Vagina (tissue), 2 donors: ENCODE data around the gene ZBTB5. TPM values are rescaled to one million over a fixed set of nuclear protein-coding genes. Genes with fewer than 3 reads are reported as not detected.

Source experiments
- DNase-seq, 2 donors: peaks; one replicate each; pipeline ENCODE4 v3.0.0-alpha.2; 2017; ENCODE audit errors: extremely low spot score in 2 of 2
- H3K27ac ChIP-seq: fragments of 200-600 bp; sonication (generic); one replicate; pipeline ENCODE4 v1.5.1; 2019
- H3K27me3 ChIP-seq: fragments of 200-600 bp; sonication (generic); one replicate; pipeline ENCODE4 v1.5.1; 2019
- H3K36me3 ChIP-seq, 2 donors: fragments of 200-600 bp; sonication (generic); one replicate each; pipeline ENCODE4 v1.5.1; 2017 to 2019
- H3K4me1 ChIP-seq: fragments of 200-600 bp; sonication (generic); one replicate; pipeline ENCODE4 v1.5.1; 2019
- H3K4me3 ChIP-seq, 2 donors: fragments of 200-600 bp; sonication (generic); 1 replicate in 1 of 2; 2 replicates in 1 of 2; pipeline ENCODE4 v1.5.1; 2016 to 2019
- H3K9me3 ChIP-seq: fragments of 200-600 bp; sonication (generic); one replicate; pipeline ENCODE4 v1.5.1; 2019
- CTCF ChIP-seq, 3 experiments: fragments of 450-650 bp in 2 of 3; fragments of 200-600 bp in 1 of 3; sonication (generic) in 1 of 3; IDR thresholded peaks; one replicate each; pipeline ENCODE4 v1.5.1; 2017 to 2019; ENCODE audit warnings: antibody characterized with exemption in 3 of 3, mild to moderate bottlenecking in 2 of 3, moderate library complexity in 2 of 3
- POLR2A ChIP-seq, 2 donors: fragments of 450-650 bp; IDR thresholded peaks; one replicate each; pipeline ENCODE4 v1.6.1; 2017; ENCODE audit warnings: antibody characterized with exemption in 2 of 2, mild to moderate bottlenecking in 2 of 2, moderate library complexity in 2 of 2
- POLR2AphosphoS5 ChIP-seq, 2 donors: sonication (generic); formaldehyde crosslinking; IDR thresholded peaks; one replicate each; pipeline ENCODE4 v1.9.0; 2017; ENCODE audit warnings: antibody characterized with exemption in 2 of 2, mild to moderate bottlenecking in 2 of 2, low read depth in 1 of 2; ENCODE audit not compliant: insufficient read depth in 1 of 2
- intact Hi-C: fragments of 100-400 bp; cut with DNase I; formaldehyde crosslinking; loops from one replicate; pipeline ENCODE4 v1.15.1; 2023
- total RNA-seq: library from RNA; depleted of rRNA; stranded (reverse); fragments of >200 nt; gene quantifications from one replicate; pipeline ENCODE4 v1.2.3, GENCODE V29; 2016

The ZBTB5 gene
- total RNA-seq, 1 donor from 2014 or later, result 17.9 TPM

- no peaks in the 10 kb centered on the region for H3K27me3 ChIP-seq
- no peak overlapping the region for H3K4me3 ChIP-seq
- no peaks in the 10 kb centered on the region for H3K4me1 ChIP-seq
- TF ChIP-seq CTCF (IDR thresholded peaks at IDR 0.05), result no peak
- no peak for TF ChIP-seq POLR2AphosphoS5 (IDR thresholded peaks at IDR 0.05; ENCODE audit: insufficient read depth in 1 of 2, low read depth in 1 of 2)
- TF ChIP-seq POLR2A (IDR thresholded peaks at IDR 0.05), result no peak
- no peak for DNase-seq
- intact Hi-C loops, result no loop called here
- peaks cover 5 to 88% of the 10 kb centered on the region in 2 donors for H3K36me3 ChIP-seq
- no peak overlapping the region for H3K27ac ChIP-seq
- no peaks in the 10 kb centered on the region for H3K9me3 ChIP-seq
Measured at GRCh38 chr9:37498457-37498856, 33.2 kb upstream of the ZBTB5 start.

- Histone ChIP-seq H3K27me3 (no peaks in the 10 kb centered on the region), H3K4me1 (no peaks in the 10 kb centered on the region), H3K4me3 (no peak overlapping the region), H3K9me3 (no peaks in the 10 kb centered on the region), H3K27ac (no peak overlapping the region), H3K36me3 (peaks cover 5 to 88% of the 10 kb centered on the region in 2 donors)
- no peak for TF ChIP-seq POLR2AphosphoS5 (IDR thresholded peaks at IDR 0.05; ENCODE audit: insufficient read depth in 1 of 2, low read depth in 1 of 2)
- TF ChIP-seq CTCF (IDR thresholded peaks at IDR 0.05), result no peak
- no peak for TF ChIP-seq POLR2A (IDR thresholded peaks at IDR 0.05)
- intact Hi-C loops, result no loop called here
- no peak for DNase-seq
Measured at GRCh38 chr9:37497320-37497719, 32.1 kb upstream of the ZBTB5 start.

GRCh38 chr9:37496020-37496419, 30.8 kb upstream of the ZBTB5 start:
- Histone ChIP-seq H3K36me3 (peaks cover 5 to 86% of the 10 kb centered on the region in 2 donors), H3K4me1 (no peaks in the 10 kb centered on the region), H3K27ac (no peak overlapping the region), H3K9me3 (no peaks in the 10 kb centered on the region), H3K27me3 (no peaks in the 10 kb centered on the region), H3K4me3 (no peak overlapping the region)
- TF ChIP-seq CTCF (IDR thresholded peaks at IDR 0.05) (no peak), POLR2AphosphoS5 (IDR thresholded peaks at IDR 0.05; ENCODE audit: insufficient read depth in 1 of 2, low read depth in 1 of 2) (no peak), POLR2A (IDR thresholded peaks at IDR 0.05) (no peak)
- intact Hi-C loops, result no loop called here
- no peak for DNase-seq

GRCh38 chr9:37495571-37495970, 30.3 kb upstream of the ZBTB5 start:
- Histone ChIP-seq H3K9me3 (no peaks in the 10 kb centered on the region), H3K4me1 (no peaks in the 10 kb centered on the region), H3K27ac (no peak overlapping the region), H3K4me3 (no peak overlapping the region), H3K36me3 (peaks cover 5 to 86% of the 10 kb centered on the region in 2 donors), H3K27me3 (no peaks in the 10 kb centered on the region)
- no peak for TF ChIP-seq POLR2AphosphoS5 (IDR thresholded peaks at IDR 0.05; ENCODE audit: insufficient read depth in 1 of 2, low read depth in 1 of 2)
- TF ChIP-seq POLR2A (IDR thresholded peaks at IDR 0.05), result no peak
- TF ChIP-seq CTCF (IDR thresholded peaks at IDR 0.05), result no peak
- intact Hi-C loops, result no loop called here
- no peak for DNase-seq

GRCh38 chr9:37491939-37492338, 26.7 kb upstream of the ZBTB5 start:
- H3K4me1 ChIP-seq, result peaks cover 10% of the 10 kb centered on the region
- TF ChIP-seq POLR2AphosphoS5 (IDR thresholded peaks at IDR 0.05; ENCODE audit: insufficient read depth in 1 of 2, low read depth in 1 of 2) (no peak), POLR2A (IDR thresholded peaks at IDR 0.05) (no peak), CTCF (IDR thresholded peaks at IDR 0.05) (no peak)
- no peak for DNase-seq
- H3K27ac ChIP-seq, result no peak overlapping the region
- no peaks in the 10 kb centered on the region for H3K27me3 ChIP-seq
- no peak overlapping the region for H3K4me3 ChIP-seq
- peaks cover 0 to 79% of the 10 kb centered on the region in 2 donors for H3K36me3 ChIP-seq
- no peaks in the 10 kb centered on the region for H3K9me3 ChIP-seq
- intact Hi-C loops, result no loop called here
